RKO (cell line): ENCODE data around the gene GNAI3.

Experiments used
- DNase-seq: peaks from one replicate; pipeline ENCODE4 v3.0.0-alpha.2; 2016; ENCODE audit warnings: low spot score

GNAI3 gene

GRCh38 chr1:109624201-109625010 lies 76.0 kb downstream of the GNAI3 start:
- DNase-seq = no peak

GRCh38 chr1:109625176-109625575 lies 76.8 kb downstream of the GNAI3 start:
- DNase-seq = no peak

- no peak for DNase-seq
Measured at GRCh38 chr1:109625601-109626560, 77.5 kb downstream of the GNAI3 start.

- no peak for DNase-seq
Measured at GRCh38 chr1:109626682-109627408, 78.4 kb downstream of the GNAI3 start.

- DNase-seq = no peak
Measured at GRCh38 chr1:109627692-109628399, 79.4 kb downstream of the GNAI3 start.

GRCh38 chr1:109628540-109629321 lies 80.3 kb downstream of the GNAI3 start:
- DNase-seq = peak; percentile 23

- DNase-seq = no peak
Measured at GRCh38 chr1:109629372-109630030, 81.1 kb downstream of the GNAI3 start.

- DNase-seq = no peak
Measured at GRCh38 chr1:109630081-109630897, 81.9 kb downstream of the GNAI3 start.

- DNase-seq = no peak
Measured at GRCh38 chr1:109630898-109631512, 82.6 kb downstream of the GNAI3 start.

- no peak for DNase-seq
Measured at GRCh38 chr1:109631513-109632505, 83.4 kb downstream of the GNAI3 start.

GRCh38 chr1:109632671-109633346 lies 84.4 kb downstream of the GNAI3 start:
- no peak for DNase-seq

GRCh38 chr1:109634292-109634691 lies 85.9 kb downstream of the GNAI3 start:
- no peak for DNase-seq

GRCh38 chr1:109634771-109635750 lies 86.6 kb downstream of the GNAI3 start:
- DNase-seq = no peak

- no peak for DNase-seq
Measured at GRCh38 chr1:109635862-109636200, 87.4 kb downstream of the GNAI3 start.

GRCh38 chr1:109636201-109636952 lies 88.0 kb downstream of the GNAI3 start:
- DNase-seq = no peak
